ENCODE results near the gene BNIP5.
"Not testable (repeated sequence)": the region's sequence is repeated elsewhere in the genome, so short reads cannot be mapped to it uniquely, and the experiment has no call there.

Gene BNIP5

GRCh38 chr6:36340618-36341454 is 4.1 kb upstream of the BNIP5 start:
- DNase-seq = peak; percentile 18

- no peak for DNase-seq
Measured at GRCh38 chr6:36340306-36340617, 3.6 kb upstream of the BNIP5 start.

GRCh38 chr6:36339146-36339545 is 2.5 kb upstream of the BNIP5 start:
- DNase-seq = no peak

GRCh38 chr6:36338223-36338622 is 1.5 kb upstream of the BNIP5 start:
- DNase-seq = not testable (repeated sequence)

GRCh38 chr6:36337814-36338213 is 1.1 kb upstream of the BNIP5 start:
- DNase-seq = no peak

GRCh38 chr6:36336208-36336710 is 429 bp downstream of the BNIP5 start:
- no peak for DNase-seq

GRCh38 chr6:36335465-36336207 is 1.1 kb downstream of the BNIP5 start:
- no peak for DNase-seq

GRCh38 chr6:36334832-36335459 is 1.7 kb downstream of the BNIP5 start:
- DNase-seq = no peak

GRCh38 chr6:36333931-36334725 is 2.6 kb downstream of the BNIP5 start:
- no peak for DNase-seq

- no peak for DNase-seq
Measured at GRCh38 chr6:36333171-36333895, 3.4 kb downstream of the BNIP5 start.

GRCh38 chr6:36331381-36331780 is 5.3 kb downstream of the BNIP5 start:
- no peak for DNase-seq

- DNase-seq = no peak
Measured at GRCh38 chr6:36330366-36330765, 6.3 kb downstream of the BNIP5 start.

GRCh38 chr6:36329798-36330291 is 6.8 kb downstream of the BNIP5 start:
- no peak for DNase-seq

GRCh38 chr6:36328600-36328999 is 8.1 kb downstream of the BNIP5 start:
- DNase-seq = no peak

- DNase-seq = no peak
Measured at GRCh38 chr6:36327919-36328236, 8.8 kb downstream of the BNIP5 start.

GRCh38 chr6:36327226-36327918 is 9.3 kb downstream of the BNIP5 start:
- no peak for DNase-seq

GRCh38 chr6:36326356-36326995 is 10.2 kb downstream of the BNIP5 start:
- no peak for DNase-seq

GRCh38 chr6:36324715-36325114 is 12.0 kb downstream of the BNIP5 start:
- DNase-seq = no peak

- DNase-seq = no peak
Measured at GRCh38 chr6:36324191-36324590, 12.5 kb downstream of the BNIP5 start.

GRCh38 chr6:36323062-36323461 is 13.6 kb downstream of the BNIP5 start:
- no peak for DNase-seq

- no peak for DNase-seq
Measured at GRCh38 chr6:36322591-36322990, 14.1 kb downstream of the BNIP5 start.

All from GDM1 (cell line).